HL-60 (cell line): Measurements from ENCODE around the gene STK16.

Experiments
- CTCF ChIP-seq: IDR thresholded peaks from one replicate; pipeline ENCODE4 v1.5.1; 2011; ENCODE audit warnings: low read length, control low read depth, inconsistent platforms; ENCODE audit not compliant: insufficient read depth
- POLR2AphosphoS5 ChIP-seq: IDR thresholded peaks from 2 replicates; pipeline ENCODE4 v1.6.1; 2012; ENCODE audit warnings: low read depth
- SPI1 ChIP-seq: IDR thresholded peaks from 2 replicates; pipeline ENCODE4 v1.6.1; 2012; ENCODE audit warnings: low read depth, mild to moderate bottlenecking, borderline replicate concordance

DNA sequence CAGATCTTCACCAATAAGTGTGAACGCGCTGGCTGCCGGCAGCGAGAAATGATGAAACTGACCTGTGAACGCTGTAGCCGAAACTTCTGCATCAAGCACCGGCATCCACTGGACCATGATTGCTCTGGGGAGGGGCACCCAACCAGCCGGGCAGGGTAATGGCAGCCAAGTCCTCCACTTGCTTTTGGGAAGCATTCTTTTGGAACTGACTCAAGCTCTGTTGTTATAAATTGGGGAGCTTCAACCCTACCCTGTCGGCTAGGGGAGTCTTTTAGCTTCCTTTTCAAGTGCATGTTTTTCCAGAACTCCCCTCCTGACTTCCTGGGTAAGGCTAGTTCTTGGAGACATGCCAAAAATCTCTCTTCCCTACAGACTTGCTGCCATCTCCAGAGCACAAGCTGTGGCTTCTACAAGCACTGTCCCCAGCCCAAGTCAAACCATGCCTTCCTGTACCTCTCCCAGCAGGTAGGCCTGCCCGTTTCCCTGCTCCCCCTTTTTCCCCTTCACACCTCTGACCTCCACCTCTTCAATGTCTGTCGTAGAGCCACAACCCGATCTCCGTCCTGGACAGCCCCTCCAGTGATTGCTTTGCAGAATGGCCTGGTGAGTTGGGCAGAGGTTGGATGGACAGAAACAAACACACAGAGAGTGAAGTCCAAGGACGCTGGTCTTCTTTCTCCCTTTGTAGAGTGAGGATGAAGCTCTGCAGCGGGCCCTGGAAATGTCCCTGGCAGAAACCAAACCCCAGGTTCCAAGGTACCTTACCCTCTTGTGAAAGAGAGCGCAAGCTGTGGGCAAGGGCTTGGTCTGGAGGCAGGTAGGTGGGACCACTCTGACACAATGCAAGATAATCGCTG is 37.2 kb upstream of the STK16 start:
- no peak for TF ChIP-seq CTCF
- TF ChIP-seq SPI1: no peak
- no peak for TF ChIP-seq POLR2AphosphoS5
